A673 (cell line): ENCODE results near the gene SALL1. TPM values are rescaled to one million over a fixed set of nuclear protein-coding genes. Genes with fewer than 3 reads are reported as not detected.

ENCODE experiments used
- BruUV-seq: library from RNA; stranded (reverse); fragments of 400-500 nt; replicated peaks from 2 replicates; lab custom pipeline; 2021; lab: Mats Ljungman, UMichigan
- CTCF ChIA-PET: fragments of 300-600 bp; sonication (Branson Sonifier 250); formaldehyde crosslinking; loops from one replicate; lab custom pipeline; 2022; ENCODE audit warnings: antibody characterized with exemption; lab: Charles Lee
- POLR2A ChIA-PET: fragments of 300-600 bp; sonication (Branson Sonifier 250); formaldehyde crosslinking; loops from one replicate; lab custom pipeline; 2022; ENCODE audit warnings: antibody characterized with exemption; ENCODE audit not compliant: low non-redundant PET; lab: Charles Lee
- DNase-seq: peaks from one replicate; pipeline ENCODE4 v3.0.0-alpha.2; 2015; ENCODE audit warnings: low spot score
- H3K27ac ChIP-seq: fragments of 200-600 bp; sonication (generic); 2 replicates; pipeline ENCODE4 v1.5.1; 2016; ENCODE audit warnings: mixed run types, low read depth, mild to moderate bottlenecking, mixed read lengths, antibody characterized with exemption, low read length; ENCODE audit not compliant: poor library complexity, severe bottlenecking
- H3K27me3 ChIP-seq: fragments of 200-600 bp; sonication (generic); replicated peaks from 2 replicates; pipeline ENCODE4 v1.6.1; 2017; ENCODE audit warnings: mixed run types, low read depth, mild to moderate bottlenecking, mixed read lengths, antibody characterized with exemption, low read length; ENCODE audit not compliant: insufficient read depth, poor library complexity
- H3K36me3 ChIP-seq: fragments of 200-600 bp; sonication (generic); 2 replicates; pipeline ENCODE4 v1.6.1; 2016; ENCODE audit warnings: mixed run types, mild to moderate bottlenecking, mixed read lengths, antibody characterized with exemption, low read length; ENCODE audit not compliant: insufficient read depth, poor library complexity, severe bottlenecking
- H3K4me1 ChIP-seq: fragments of 200-600 bp; sonication (generic); 2 replicates; pipeline ENCODE4 v1.6.1; 2017; ENCODE audit warnings: mixed run types, mild to moderate bottlenecking, mixed read lengths, antibody characterized with exemption, low read length; ENCODE audit not compliant: insufficient read depth, poor library complexity, severe bottlenecking
- H3K4me3 ChIP-seq: fragments of 200-600 bp; sonication (generic); 2 replicates; pipeline ENCODE4 v1.5.1; 2016; ENCODE audit warnings: low read depth, mixed run types, mild to moderate bottlenecking, mixed read lengths, low read length; ENCODE audit not compliant: poor library complexity, severe bottlenecking
- H3K9me3 ChIP-seq: fragments of 200-600 bp; sonication (generic); 2 replicates; pipeline ENCODE4 v1.6.1; 2016; ENCODE audit warnings: mixed run types, low read depth, mild to moderate bottlenecking, mixed read lengths, antibody characterized with exemption, low read length; ENCODE audit not compliant: poor library complexity, severe bottlenecking
- EZH2 ChIP-seq: fragments of 200-600 bp; sonication (generic); IDR thresholded peaks from 2 replicates; pipeline ENCODE4 v1.6.1; 2017; ENCODE audit warnings: borderline replicate concordance, low read depth, mild to moderate bottlenecking, mixed read lengths, antibody characterized with exemption, low read length; ENCODE audit not compliant: poor library complexity, severe bottlenecking
- intact Hi-C: fragments of 100-400 bp; cut with micrococcal nuclease; formaldehyde crosslinking; loops from one replicate; pipeline ENCODE4 v1.10.0; 2022; ENCODE audit not compliant: unreplicated experiment
- total RNA-seq: library from RNA; stranded (reverse); gene quantifications from 2 replicates; pipeline ENCODE4 v1.2.3, GENCODE V29; 2021
- TF ChIP-seq, protein P1 (sequence below): fragments of 300-800, 200-600 bp; sonication (generic); conservative IDR thresholded peaks from 2 replicates; pipeline ENCODE4 v1.5.1; 2017; ENCODE audit warnings: low read depth, mild to moderate bottlenecking, antibody characterized with exemption, low read length, moderate library complexity, mixed read lengths

The SALL1 gene
- total RNA-seq, 1 experiment from 2014 or later: 24.8 TPM

DNA sequence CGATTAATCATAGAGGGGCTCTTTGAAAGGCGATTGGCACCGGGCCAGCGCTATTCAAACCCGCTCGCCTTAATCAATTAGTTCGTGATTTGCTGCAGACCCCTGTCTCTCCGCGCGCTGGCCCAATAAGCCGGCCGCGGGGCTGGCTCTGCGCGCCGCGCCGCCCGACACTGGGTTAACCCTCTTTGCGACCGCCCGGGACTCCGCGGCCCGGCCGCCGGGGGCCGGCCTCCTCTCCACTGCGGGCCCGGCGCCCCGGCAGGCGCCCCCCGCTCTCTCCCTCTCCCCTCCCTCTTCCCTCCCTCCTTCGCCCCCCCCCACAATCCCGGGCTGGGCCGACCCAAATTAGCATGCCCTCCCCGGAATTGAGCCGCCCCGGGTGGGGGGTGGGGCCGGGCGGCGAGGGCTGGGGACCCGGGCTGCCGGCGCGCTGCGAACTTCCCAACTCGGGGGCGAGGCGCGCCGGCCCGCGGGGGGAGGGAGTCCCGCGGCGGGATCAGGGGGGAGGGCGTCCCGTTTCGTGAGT, 428 bp upstream of the SALL1 start:
- POLR2A ChIA-PET: no interaction called here
- BruUV-seq: no TSS peak
- CTCF ChIA-PET: no interaction called here
- H3K9me3 ChIP-seq: no peaks in the 10 kb centered on the region
- intact Hi-C loops: loop anchor here (5.0 to 10.0 kb wide), 2 partner anchors 281 to 483 kb away; no protein-coding TSS in a partner anchor
- peak overlapping the region; percentile 68 for H3K27ac ChIP-seq
- H3K27me3 ChIP-seq: peaks cover 35% of the 10 kb centered on the region
- TF ChIP-seq, protein P1, sequence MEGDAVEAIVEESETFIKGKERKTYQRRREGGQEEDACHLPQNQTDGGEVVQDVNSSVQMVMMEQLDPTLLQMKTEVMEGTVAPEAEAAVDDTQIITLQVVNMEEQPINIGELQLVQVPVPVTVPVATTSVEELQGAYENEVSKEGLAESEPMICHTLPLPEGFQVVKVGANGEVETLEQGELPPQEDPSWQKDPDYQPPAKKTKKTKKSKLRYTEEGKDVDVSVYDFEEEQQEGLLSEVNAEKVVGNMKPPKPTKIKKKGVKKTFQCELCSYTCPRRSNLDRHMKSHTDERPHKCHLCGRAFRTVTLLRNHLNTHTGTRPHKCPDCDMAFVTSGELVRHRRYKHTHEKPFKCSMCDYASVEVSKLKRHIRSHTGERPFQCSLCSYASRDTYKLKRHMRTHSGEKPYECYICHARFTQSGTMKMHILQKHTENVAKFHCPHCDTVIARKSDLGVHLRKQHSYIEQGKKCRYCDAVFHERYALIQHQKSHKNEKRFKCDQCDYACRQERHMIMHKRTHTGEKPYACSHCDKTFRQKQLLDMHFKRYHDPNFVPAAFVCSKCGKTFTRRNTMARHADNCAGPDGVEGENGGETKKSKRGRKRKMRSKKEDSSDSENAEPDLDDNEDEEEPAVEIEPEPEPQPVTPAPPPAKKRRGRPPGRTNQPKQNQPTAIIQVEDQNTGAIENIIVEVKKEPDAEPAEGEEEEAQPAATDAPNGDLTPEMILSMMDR: no peak
- TF ChIP-seq EZH2: no peak
- H3K4me3 ChIP-seq: peak overlapping the region; percentile 70
- no peaks in the 10 kb centered on the region for H3K36me3 ChIP-seq
- H3K4me1 ChIP-seq: peaks cover 19% of the 10 kb centered on the region
- peak; percentile 87 for DNase-seq

- Histone ChIP-seq H3K36me3 (no peaks in the 10 kb centered on the region), H3K9me3 (no peaks in the 10 kb centered on the region), H3K27me3 (peaks cover 24% of the 10 kb centered on the region), H3K27ac (peak overlapping the region; percentile 94), H3K4me1 (peaks cover 20% of the 10 kb centered on the region), H3K4me3 (peak overlapping the region; percentile 70)
- BruUV-seq: no TSS peak
- intact Hi-C loops: loop anchor here (5.0 to 10.0 kb wide), 2 partner anchors 282 to 484 kb away; no protein-coding TSS in a partner anchor
- TF ChIP-seq EZH2: no peak
- TF ChIP-seq, protein P1: no peak
- ChIA-PET CTCF (no interaction called here), POLR2A (no interaction called here)
- no peak for DNase-seq
Measured at GRCh38 chr16:51150165-51150887, 744 bp downstream of the SALL1 start.

- peaks cover 24% of the 10 kb centered on the region for H3K27me3 ChIP-seq
- POLR2A ChIA-PET: interaction anchor here (0.8 kb wide), 1 partner anchor 41 kb away, joined by 3 read pairs; no protein-coding TSS in a partner anchor
- no peaks in the 10 kb centered on the region for H3K36me3 ChIP-seq
- peaks cover 25% of the 10 kb centered on the region for H3K4me1 ChIP-seq
- CTCF ChIA-PET: no interaction called here
- no peaks in the 10 kb centered on the region for H3K9me3 ChIP-seq
- TF ChIP-seq, protein P1: no peak
- TF ChIP-seq EZH2: no peak
- peak overlapping the region; percentile 70 for H3K4me3 ChIP-seq
- DNase-seq: no peak
- H3K27ac ChIP-seq: peak overlapping the region; percentile 94
- BruUV-seq: no TSS peak
- intact Hi-C loops: loop anchor here (5.0 to 10.0 kb wide), 4 partner anchors 283 to 833 kb away; no protein-coding TSS in a partner anchor
Measured at GRCh38 chr16:51149721-51150164, 1.3 kb downstream of the SALL1 start.
